Tibial nerve (tissue), 4 donors: ENCODE data around the gene ACP2. TPM values are rescaled to one million over a fixed set of nuclear protein-coding genes. Genes with fewer than 3 reads are reported as not detected.
"Not testable (repeated sequence)": the region's sequence is repeated elsewhere in the genome, so short reads cannot be mapped to it uniquely, and the experiment has no call there.

ENCODE experiments used
- DNase-seq, 2 donors: peaks; one replicate each; pipeline ENCODE4 v3.0.0-alpha.2; 2019; ENCODE audit warnings: low spot score in 2 of 2
- H3K27ac ChIP-seq, 4 donors: fragments of 200-600 bp; sonication (generic) in 3 of 4; one replicate each; pipeline ENCODE4 v1.5.1; 2017 to 2019; ENCODE audit warnings: mild to moderate bottlenecking in 1 of 4
- H3K27me3 ChIP-seq, 2 donors: fragments of 200-600 bp; sonication (generic) in 1 of 2; one replicate each; pipeline versions ENCODE4 v1.5.1 to v1.6.0; 2017 to 2019
- H3K36me3 ChIP-seq, 3 donors: fragments of 200-600 bp; sonication (generic); one replicate each; pipeline ENCODE4 v1.5.1; 2018 to 2019
- H3K4me1 ChIP-seq, 4 donors: fragments of 200-600 bp; sonication (generic) in 3 of 4; one replicate each; pipeline ENCODE4 v1.5.1; 2017 to 2019
- H3K4me3 ChIP-seq, 4 donors: fragments of 200-600 bp; sonication (generic) in 3 of 4; one replicate each; pipeline ENCODE4 v1.5.1; 2017 to 2019; ENCODE audit warnings: mild to moderate bottlenecking in 1 of 4, moderate library complexity in 1 of 4
- H3K9me3 ChIP-seq, 4 donors: fragments of 200-600 bp; sonication (generic) in 3 of 4; one replicate each; pipeline ENCODE4 v1.5.1; 2017 to 2019
- EP300 ChIP-seq, 2 donors: sonication (generic); formaldehyde crosslinking; IDR thresholded peaks; one replicate each; pipeline ENCODE4 v1.6.1; 2017; ENCODE audit warnings: antibody characterized with exemption in 2 of 2, mild to moderate bottlenecking in 1 of 2
- POLR2A ChIP-seq, 2 donors: fragments of 450-650 bp; IDR thresholded peaks; one replicate each; pipeline ENCODE4 v1.6.1; 2017; ENCODE audit warnings: antibody characterized with exemption in 2 of 2, mild to moderate bottlenecking in 2 of 2, moderate library complexity in 2 of 2
- WGBS, 2 donors: methylation state at CpG; one replicate each; pipeline ENCODE4 v1.1.5; 2018; 5-methylcytosine and 5-hydroxymethylcytosine counted together
- total RNA-seq, 4 donors: library from RNA; depleted of rRNA; stranded (reverse); fragments of >200 nt; gene quantifications; one replicate each; pipeline ENCODE4 v1.1.0, GENCODE V29; 2016
- TF ChIP-seq, protein P1 (sequence below), 5 experiments: fragments of 200-600 bp in 3 of 5; fragments of 450-650 bp in 2 of 5; sonication (generic) in 3 of 5; IDR thresholded peaks; one replicate each; pipeline ENCODE4 v1.5.1; 2016 to 2019; ENCODE audit warnings: antibody characterized with exemption in 5 of 5, mild to moderate bottlenecking in 3 of 5, moderate library complexity in 2 of 5

ACP2 gene
- total RNA-seq, 4 donors from 2014 or later, result 38.5 to 88.1 (median 58.8) TPM

DNA sequence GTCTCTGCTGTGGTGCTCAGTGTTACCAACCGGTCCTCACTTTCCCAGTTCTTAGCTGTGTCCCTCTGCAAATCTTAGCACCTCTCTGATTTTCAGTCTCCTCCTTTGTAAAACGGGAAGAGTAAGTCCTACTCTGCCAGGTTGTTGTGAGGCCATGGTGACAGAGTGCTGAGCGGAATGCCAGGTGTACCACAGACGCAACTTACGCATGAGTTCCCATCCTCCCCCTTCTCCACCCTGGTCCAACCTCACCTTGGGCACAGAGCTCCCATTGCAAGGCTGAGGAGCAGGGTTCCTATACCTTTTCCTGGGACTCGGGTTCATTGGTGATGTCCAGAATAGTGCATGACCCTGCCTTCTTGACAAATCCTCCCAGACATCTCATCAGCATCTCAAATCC is 41.2 kb downstream of the ACP2 start:
- H3K36me3 ChIP-seq, result no peaks in the 10 kb centered on the region
- no peaks in the 10 kb centered on the region for H3K9me3 ChIP-seq
- TF ChIP-seq, protein P1, sequence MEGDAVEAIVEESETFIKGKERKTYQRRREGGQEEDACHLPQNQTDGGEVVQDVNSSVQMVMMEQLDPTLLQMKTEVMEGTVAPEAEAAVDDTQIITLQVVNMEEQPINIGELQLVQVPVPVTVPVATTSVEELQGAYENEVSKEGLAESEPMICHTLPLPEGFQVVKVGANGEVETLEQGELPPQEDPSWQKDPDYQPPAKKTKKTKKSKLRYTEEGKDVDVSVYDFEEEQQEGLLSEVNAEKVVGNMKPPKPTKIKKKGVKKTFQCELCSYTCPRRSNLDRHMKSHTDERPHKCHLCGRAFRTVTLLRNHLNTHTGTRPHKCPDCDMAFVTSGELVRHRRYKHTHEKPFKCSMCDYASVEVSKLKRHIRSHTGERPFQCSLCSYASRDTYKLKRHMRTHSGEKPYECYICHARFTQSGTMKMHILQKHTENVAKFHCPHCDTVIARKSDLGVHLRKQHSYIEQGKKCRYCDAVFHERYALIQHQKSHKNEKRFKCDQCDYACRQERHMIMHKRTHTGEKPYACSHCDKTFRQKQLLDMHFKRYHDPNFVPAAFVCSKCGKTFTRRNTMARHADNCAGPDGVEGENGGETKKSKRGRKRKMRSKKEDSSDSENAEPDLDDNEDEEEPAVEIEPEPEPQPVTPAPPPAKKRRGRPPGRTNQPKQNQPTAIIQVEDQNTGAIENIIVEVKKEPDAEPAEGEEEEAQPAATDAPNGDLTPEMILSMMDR (IDR thresholded peaks at IDR 0.05), result no peak
- no peak for TF ChIP-seq EP300 (IDR thresholded peaks at IDR 0.05)
- no peak for TF ChIP-seq POLR2A (IDR thresholded peaks at IDR 0.05)
- DNase-seq, result no peak
- WGBS, 2 donors, result 85 to 91% methylated on average over 6 of the region's 6 CpGs
- no peaks in the 10 kb centered on the region for H3K4me1 ChIP-seq
- no peak overlapping the region for H3K4me3 ChIP-seq
- H3K27ac ChIP-seq, result no peak overlapping the region
- H3K27me3 ChIP-seq, result no peaks in the 10 kb centered on the region

DNA sequence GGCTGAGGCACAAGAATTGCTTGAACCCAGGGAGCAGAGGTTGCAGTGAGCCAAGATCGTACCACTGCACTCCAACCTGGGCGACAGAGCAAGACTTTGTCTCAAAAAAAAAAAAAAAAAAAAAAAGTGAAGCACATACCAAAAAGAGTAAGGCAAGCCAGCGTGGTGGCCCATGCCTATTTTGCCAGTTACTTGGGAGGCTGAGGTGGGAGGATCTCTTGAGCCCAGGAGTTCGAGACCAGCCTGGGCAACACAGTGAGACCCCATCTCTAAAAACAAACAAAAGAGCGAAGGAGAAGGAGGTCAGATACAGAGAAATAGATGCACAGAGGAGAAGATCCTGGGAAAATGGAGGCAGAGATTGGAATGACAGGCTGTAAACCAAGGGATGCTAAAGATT is 42.0 kb downstream of the ACP2 start:
- H3K4me1 ChIP-seq, DNase-seq, H3K27me3 ChIP-seq, H3K9me3 ChIP-seq, H3K36me3 ChIP-seq, H3K27ac ChIP-seq, H3K4me3 ChIP-seq: not testable (repeated sequence)
- WGBS, 2 donors, result 92 to 93% methylated on average over 5 of the region's 5 CpGs

DNA sequence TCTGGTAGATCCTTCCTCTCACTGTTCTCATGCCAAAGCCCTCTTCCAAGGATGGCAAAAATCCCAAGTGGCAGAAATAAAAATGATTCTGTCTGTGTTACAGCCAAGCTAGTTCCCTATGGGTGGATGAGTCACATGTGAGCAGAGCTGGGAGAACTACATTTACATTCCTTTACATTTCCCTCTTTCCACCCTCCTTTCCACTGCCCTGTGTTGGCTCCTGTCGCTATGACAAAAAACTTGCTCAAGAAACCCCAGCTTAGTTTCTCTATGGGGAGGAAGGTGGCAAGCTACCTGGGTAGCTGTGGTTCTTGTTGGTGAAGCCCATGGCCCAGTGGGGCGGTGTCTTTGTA is 44.0 kb downstream of the ACP2 start:
- Histone ChIP-seq H3K27me3 (no peaks in the 10 kb centered on the region), H3K36me3 (no peaks in the 10 kb centered on the region), H3K4me1 (no peaks in the 10 kb centered on the region), H3K4me3 (no peak overlapping the region), H3K27ac (no peak overlapping the region), H3K9me3 (no peaks in the 10 kb centered on the region)
- TF ChIP-seq EP300 (IDR thresholded peaks at IDR 0.05) (no peak), POLR2A (IDR thresholded peaks at IDR 0.05) (no peak)
- TF ChIP-seq, protein P1 (IDR thresholded peaks at IDR 0.05), result no peak
- no peak for DNase-seq
- WGBS, 2 donors, result 66 to 76% methylated on average over 2 of the region's 2 CpGs

DNA sequence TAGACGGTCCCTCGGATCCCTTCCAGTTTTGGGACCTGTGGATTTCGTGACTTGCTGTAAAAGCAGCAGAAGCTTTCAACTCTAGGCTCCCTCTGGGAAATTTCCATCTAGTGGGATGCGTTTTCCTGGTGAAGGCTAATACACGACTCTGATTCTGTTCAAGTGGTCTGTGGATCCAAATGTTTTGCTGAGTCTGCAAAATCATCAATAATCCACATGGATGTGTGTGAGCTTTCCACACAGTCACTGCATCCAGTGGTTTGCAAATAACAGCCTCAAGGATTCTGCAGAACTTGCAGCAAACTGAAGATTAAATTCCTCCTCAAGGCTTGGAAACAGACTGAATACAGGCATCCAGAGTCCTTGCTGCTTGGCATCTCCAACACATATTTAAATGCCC is 46.0 kb downstream of the ACP2 start:
- Histone ChIP-seq H3K4me1 (no peaks in the 10 kb centered on the region), H3K27ac (no peak overlapping the region), H3K27me3 (no peaks in the 10 kb centered on the region), H3K36me3 (no peaks in the 10 kb centered on the region), H3K9me3 (no peaks in the 10 kb centered on the region), H3K4me3 (no peak overlapping the region)
- TF ChIP-seq, protein P1 (IDR thresholded peaks at IDR 0.05), result no peak
- no peak for TF ChIP-seq EP300 (IDR thresholded peaks at IDR 0.05)
- TF ChIP-seq POLR2A (IDR thresholded peaks at IDR 0.05), result no peak
- WGBS, 2 donors, result 60 to 70% methylated on average over 5 of the region's 5 CpGs
- no peak for DNase-seq

DNA sequence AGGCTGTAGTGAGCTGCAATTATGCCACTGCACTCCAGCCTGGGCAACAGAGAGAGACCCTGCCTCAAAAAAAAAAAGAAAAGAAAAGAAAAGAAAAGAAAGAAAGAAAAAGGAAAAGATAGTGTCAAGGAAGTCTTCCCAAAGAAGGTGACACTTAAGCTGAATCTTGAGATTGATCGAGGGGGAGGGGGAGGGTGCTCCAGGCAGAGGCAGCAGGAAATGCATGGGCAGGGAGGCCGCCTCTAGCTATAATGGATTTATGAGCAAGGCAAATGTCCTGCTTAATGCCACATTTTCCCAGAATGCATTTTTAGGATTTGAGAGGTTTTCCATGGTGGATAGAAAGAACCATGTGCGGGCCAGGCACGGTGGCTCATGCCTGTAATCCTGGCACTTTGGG is 47.6 kb downstream of the ACP2 start:
- Histone ChIP-seq H3K27ac (no peak overlapping the region), H3K4me3 (no peak overlapping the region), H3K27me3 (no peaks in the 10 kb centered on the region), H3K36me3 (no peaks in the 10 kb centered on the region), H3K9me3 (no peaks in the 10 kb centered on the region), H3K4me1 (no peaks in the 10 kb centered on the region)
- no peak for TF ChIP-seq POLR2A (IDR thresholded peaks at IDR 0.05)
- TF ChIP-seq, protein P1 (IDR thresholded peaks at IDR 0.05), result no peak
- TF ChIP-seq EP300 (IDR thresholded peaks at IDR 0.05), result no peak
- WGBS, 2 donors, result 77 to 80% methylated on average over 4 of the region's 4 CpGs
- no peak for DNase-seq

DNA sequence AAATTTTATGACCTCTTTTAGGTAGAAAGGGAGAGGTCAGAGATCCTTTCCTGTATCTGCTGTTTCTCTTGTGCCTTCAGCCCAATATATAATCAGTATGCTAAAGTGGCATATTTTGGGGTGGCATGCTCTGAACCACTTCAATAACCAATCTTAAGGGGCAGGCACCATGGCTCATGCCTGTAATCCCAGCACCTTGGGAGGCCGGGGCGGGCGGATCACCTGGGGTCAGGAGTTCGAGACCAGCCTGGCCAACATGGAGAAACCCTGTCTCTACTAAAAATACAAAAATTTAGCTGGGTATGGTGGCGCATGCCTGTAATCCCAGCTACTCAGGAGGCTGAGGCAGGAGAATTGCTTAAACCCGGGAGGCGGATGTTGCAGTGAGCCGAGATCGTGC is 50.5 kb downstream of the ACP2 start:
- not testable (repeated sequence) for H3K36me3 ChIP-seq, H3K4me3 ChIP-seq, H3K27me3 ChIP-seq, DNase-seq, H3K9me3 ChIP-seq, H3K27ac ChIP-seq, H3K4me1 ChIP-seq
- 91 to 96% methylated on average over 9 of the region's 9 CpGs for WGBS, 2 donors
